Middle frontal gyrus (tissue), 1 donor: ENCODE results near the gene RAB3IL1.
"Not testable (repeated sequence)": the region's sequence is repeated elsewhere in the genome, so short reads cannot be mapped to it uniquely, and the experiment has no call there.

Experiments
- DNase-seq: peaks from one replicate; pipeline ENCODE4 v3.0.0-alpha.2; 2015; ENCODE audit warnings: low spot score; ENCODE audit errors: extremely low spot score

RAB3IL1 gene

GRCh38 chr11:61917334-61918109, at the start of gene RAB3IL1:
Gene RAB3IL1, minus strand, starts transcription at chr11:61917566. Its CDS starts 199 bp downstream, at chr11:61917367.
- DNase-seq: no peak

GRCh38 chr11:61966734-61967115, 49.4 kb upstream of the RAB3IL1 start:
- no peak for DNase-seq

- DNase-seq: not testable (repeated sequence)
These were observed 47.4 kb upstream of the RAB3IL1 start for GRCh38 chr11:61964666-61965271.

- DNase-seq: no peak
These were observed 46.8 kb upstream of the RAB3IL1 start for GRCh38 chr11:61964058-61964665.

- no peak for DNase-seq
These were observed 46.1 kb upstream of the RAB3IL1 start for GRCh38 chr11:61963282-61964057.

- DNase-seq: no peak
These were observed 45.6 kb upstream of the RAB3IL1 start for GRCh38 chr11:61963016-61963281.

- DNase-seq: no peak
These were observed 45.0 kb upstream of the RAB3IL1 start for GRCh38 chr11:61962213-61963015.

- DNase-seq: no peak
These were observed 44.3 kb upstream of the RAB3IL1 start for GRCh38 chr11:61961570-61962212.

GRCh38 chr11:61960532-61960931, 43.2 kb upstream of the RAB3IL1 start:
- no peak for DNase-seq

GRCh38 chr11:61959678-61960077, 42.3 kb upstream of the RAB3IL1 start:
- no peak for DNase-seq

- no peak for DNase-seq
These were observed 41.7 kb upstream of the RAB3IL1 start for GRCh38 chr11:61959114-61959513.

- no peak for DNase-seq
These were observed 41.2 kb upstream of the RAB3IL1 start for GRCh38 chr11:61958590-61958989.

GRCh38 chr11:61957021-61957770, 39.8 kb upstream of the RAB3IL1 start:
- no peak for DNase-seq

- DNase-seq: no peak
These were observed 39.0 kb upstream of the RAB3IL1 start for GRCh38 chr11:61956191-61957020.

- no peak for DNase-seq
These were observed 38.2 kb upstream of the RAB3IL1 start for GRCh38 chr11:61955422-61956135.

- no peak for DNase-seq
These were observed 37.6 kb upstream of the RAB3IL1 start for GRCh38 chr11:61954851-61955421.

- no peak for DNase-seq
These were observed 36.9 kb upstream of the RAB3IL1 start for GRCh38 chr11:61954106-61954850.
